GM15510 (cell line): ENCODE results near the gene DLGAP5.

ENCODE experiments used
- POLR2A ChIP-seq: IDR thresholded peaks from 3 replicates; pipeline ENCODE4 v1.6.1; 2011; ENCODE audit warnings: borderline replicate concordance; ENCODE audit not compliant: insufficient read length; ENCODE audit errors: extremely low read depth

Gene DLGAP5

DNA sequence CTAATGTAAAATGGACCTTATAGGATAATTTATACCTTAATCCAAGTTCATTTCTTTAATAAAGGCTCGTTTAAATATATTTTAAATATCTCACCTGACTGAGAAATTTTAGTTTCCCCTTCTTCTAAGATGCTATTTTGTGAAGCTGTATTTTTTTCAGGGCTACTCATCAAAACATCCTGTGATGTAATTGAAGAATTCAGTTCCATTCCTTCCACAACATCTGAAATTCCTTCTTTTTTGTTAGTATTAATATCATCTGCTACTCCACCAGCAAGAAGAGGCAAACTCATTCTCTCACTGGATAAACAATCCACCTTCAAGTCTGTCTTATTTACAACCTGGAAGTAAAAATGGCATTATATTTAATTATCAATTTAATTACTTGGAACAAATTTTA, 39.8 kb downstream of the DLGAP5 start:
- no peak for TF ChIP-seq POLR2A

DNA sequence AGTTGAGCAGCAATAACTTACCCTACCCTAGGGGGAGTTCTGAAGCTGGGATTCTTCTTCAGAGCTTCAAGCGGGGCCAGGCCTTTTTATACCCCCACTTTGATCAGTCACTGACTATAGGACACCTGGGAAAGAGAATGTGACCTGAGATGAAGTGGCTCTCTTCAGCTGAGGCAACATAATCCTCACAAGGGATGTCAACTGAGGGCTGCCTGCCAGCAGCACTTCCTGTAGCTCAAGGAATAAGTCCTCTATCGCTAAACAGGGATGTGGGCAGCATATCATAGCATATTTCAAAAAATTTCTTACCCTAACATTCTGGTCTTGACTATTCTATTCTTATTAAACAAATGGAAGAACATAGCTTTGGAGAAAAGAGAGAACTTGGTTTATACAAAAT, 45.0 kb downstream of the DLGAP5 start:
- TF ChIP-seq POLR2A: no peak

DNA sequence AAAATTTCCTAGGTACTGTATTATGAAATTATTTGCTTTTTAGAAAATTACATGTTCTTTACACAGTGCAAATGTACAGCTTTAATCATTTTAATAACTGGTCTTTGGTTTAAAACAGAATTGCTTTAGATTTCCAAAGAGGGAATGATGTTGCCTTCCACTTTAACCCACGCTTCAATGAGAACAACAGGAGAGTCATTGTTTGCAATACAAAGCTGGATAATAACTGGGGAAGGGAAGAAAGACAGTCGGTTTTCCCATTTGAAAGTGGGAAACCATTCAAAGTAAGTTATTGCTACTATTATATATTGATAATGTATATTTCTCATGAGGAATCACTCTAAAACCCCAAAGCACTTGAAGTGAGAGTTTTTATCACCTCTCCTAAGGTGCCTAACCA, 48.9 kb downstream of the DLGAP5 start:
- TF ChIP-seq POLR2A: no peak

DNA sequence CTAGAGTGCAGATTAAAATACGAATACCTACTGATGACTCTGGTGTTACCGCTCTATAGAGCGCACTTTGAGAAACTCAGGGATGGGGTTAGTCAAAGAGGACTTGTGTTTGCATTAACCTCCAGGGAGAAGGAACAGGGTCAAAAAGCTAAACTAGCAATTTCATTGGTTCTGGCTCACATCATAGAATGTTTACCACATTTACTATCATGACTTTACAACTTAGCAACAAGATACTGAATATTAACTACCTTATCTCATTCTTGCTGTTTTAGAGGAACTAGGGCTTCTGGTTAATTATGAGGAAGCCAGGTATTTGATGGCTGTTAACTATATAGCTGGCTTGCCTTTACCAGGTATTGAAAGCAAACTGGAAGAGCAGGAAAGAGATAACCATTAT, 49.6 kb downstream of the DLGAP5 start:
- TF ChIP-seq POLR2A: no peak

DNA sequence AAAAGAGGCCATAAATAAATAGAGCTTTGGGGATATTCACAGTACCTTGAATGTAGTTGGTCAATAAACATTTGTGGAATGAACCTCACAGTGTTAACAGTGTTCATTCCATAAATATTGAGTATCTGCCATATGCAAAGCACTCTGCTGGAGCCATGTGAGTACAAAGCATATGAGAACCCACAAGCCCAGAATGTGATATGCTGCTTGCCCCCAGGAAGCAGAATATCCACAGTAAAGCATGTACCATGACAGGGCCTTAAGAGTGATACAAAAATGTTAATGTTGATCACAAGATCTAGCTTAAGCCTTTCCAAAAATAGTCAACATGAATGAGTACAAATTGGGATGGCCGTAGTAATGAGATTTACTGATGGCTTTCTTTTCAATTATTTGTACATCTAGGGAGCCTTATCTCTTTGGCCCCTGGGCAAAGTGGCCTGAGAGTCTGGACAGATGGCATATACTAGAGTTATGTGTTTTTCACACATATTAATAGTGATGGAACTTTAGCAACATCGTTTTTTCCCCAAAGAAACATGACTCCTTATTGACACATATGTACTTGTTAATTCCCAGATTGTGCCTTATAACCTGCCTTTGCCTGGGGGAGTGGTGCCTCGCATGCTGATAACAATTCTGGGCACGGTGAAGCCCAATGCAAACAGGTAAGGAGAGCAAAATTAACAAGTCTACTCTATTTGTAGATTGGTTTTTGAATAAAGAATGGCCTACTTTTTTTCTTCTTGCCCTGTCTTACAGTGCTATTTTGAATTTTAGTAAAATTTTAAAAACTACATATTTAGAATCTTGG, 51.5 kb downstream of the DLGAP5 start:
- no peak for TF ChIP-seq POLR2A

DNA sequence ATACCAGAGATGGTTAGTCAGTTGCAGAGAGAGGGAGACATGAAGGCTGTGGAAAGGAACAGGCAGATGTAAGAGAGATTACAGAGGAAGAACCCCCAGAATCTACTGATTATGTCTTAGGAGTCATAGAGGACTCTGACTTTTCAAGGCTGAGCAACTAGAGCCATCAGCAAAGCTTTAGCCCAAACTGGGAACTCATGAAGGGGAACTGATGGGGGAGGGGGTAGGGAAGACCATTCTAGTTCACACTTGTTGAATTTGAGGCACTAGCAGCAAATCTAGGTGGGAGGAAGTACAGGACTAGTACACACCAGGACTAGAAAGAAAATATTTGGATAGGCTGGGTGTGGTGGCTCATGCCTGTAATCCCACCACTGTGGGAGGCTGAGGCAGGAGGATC, 52.2 kb downstream of the DLGAP5 start:
- TF ChIP-seq POLR2A: no peak

DNA sequence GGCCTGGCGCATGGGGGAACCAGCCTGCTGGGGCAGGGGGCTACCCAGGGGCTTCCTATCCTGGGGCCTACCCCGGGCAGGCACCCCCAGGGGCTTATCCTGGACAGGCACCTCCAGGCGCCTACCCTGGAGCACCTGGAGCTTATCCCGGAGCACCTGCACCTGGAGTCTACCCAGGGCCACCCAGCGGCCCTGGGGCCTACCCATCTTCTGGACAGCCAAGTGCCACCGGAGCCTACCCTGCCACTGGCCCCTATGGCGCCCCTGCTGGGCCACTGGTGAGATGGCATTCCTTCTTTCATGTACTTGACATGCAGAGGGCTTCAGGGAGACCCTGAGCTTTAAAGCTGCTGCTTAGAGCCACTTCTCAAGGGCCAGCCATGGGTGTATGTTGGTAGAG, 53.3 kb downstream of the DLGAP5 start:
- no peak for TF ChIP-seq POLR2A

DNA sequence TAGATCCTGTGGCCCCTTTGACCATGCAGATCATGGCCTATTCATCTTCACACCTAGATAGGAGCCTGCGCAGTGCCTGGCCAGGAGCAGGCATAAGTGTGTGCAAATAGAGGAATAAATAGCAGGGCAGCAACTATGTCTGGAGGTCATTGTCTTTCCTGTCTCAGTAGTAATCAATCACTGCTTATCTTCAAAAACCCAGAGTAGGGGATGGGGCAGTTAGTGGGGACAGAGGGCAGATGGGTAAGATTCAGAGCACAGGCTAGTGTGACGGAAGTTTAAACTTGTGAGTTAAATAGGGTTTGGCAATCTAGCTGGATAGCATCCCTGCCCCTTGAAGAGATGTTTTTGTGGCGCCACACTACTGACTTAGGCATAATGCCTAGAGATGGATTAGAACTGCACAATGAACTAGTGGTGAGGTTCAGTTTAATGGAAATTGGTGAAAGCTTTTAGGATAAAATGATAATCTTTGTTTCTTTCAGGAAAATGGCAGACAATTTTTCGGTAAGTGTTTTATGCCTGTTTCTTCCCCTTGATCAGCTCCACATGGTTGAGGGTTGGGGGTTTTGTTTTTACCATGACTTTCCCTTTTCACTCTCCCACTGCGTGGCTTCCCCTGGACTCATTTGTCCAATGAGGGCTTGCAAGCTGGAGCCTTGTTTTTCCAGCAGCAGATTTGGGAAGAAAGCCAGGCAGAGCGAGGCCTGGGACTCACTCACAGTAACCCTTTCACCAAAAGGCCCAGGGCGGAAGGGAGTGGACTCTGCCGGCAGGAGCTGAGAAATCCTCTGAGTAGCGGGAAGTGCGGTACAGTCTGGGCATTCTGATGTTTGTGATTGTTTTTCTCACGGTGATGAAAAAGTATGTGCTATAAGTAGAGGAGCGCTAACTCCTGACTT, 54.2 kb downstream of the DLGAP5 start:
- TF ChIP-seq POLR2A: no peak

DNA sequence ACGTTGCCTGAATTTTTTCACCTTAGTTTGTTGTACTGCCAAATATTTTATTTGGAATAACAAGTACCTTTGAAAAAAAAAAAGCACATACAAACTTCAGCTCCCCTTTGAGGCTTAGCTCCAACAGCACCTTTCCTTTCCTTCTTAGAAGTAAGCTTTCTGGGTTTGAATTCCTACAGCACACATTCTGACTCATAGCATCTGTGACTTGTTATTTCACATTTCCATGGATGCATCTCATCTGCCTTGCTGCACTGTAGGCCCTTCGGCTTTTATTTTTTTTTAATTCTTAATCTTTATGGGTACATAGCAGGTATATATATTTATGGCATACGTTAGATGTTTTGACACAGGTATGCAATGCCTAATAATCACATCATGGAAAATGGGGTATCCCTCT, 55.1 kb downstream of the DLGAP5 start:
- no peak for TF ChIP-seq POLR2A

DNA sequence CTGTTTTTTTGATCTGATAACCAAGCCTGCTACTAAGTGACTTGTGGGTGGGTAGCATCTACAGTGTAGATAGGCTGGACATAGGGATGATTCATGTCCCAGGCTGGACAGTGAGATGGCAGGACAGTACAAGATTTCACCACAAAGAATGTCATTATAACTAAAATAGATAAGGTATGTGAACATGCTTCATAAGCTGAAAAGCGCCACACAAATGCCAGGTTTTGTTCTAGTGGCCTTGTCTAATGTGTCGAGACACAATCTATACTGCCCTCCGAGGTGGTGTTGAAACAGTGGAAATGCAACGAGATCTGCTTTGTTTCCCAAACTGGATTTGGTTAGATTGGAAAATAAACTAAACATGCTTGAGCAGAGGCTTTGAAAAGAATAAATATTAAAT, 58.0 kb downstream of the DLGAP5 start:
- TF ChIP-seq POLR2A: no peak

DNA sequence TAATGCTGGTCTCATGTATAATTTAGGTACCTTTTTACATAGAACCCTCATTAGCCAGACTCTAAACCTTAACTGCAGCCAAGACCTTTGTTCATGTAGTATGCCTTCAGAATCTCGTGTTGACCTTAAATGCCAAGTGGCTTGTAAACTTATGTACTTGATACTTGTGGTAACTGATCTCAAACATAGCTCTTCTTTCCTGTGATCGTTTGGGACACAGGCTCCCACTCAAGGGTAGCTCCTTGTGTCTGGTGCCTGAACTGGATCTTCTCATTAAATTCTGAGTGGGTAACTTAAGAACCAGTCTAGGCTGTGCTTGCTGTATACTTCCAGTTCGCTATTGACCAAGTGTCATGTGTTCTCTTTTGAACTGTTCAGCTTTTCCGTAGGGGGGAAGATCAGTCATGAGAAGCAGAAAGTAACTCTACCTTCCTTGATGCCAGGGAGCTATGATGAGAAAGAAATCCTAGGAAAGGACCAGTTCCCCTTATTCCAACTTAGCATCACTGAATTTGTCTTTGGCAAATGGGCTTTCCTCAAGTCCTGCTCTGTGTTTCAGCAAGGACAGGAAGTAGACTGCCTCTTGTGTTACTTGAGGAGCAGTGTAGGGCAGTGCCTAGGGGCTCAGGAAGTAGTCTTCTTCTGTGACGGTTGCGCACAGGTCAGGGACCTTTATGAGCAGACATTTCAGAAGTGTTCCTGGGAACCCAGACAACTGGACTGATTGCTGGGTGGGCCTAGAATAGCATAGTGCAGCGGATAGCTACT, 59.8 kb downstream of the DLGAP5 start:
- no peak for TF ChIP-seq POLR2A

DNA sequence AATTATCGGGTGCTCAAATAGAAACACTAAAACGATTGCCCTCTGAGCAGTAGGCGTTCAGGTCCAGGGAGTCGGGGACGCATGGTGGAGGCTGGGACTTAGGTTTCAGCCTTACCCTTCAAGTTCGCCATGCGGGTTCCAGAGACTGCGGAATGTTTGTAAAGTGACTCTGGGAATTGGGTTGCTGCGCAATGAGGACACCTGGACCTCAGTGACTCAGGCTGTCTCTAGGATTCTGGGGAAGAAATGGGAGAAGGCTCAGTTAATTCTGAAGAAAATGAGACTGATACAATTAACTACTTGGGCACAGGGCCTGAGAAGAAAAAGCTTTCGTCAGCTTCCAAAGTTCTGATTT, 61.2 kb downstream of the DLGAP5 start:
- no peak for TF ChIP-seq POLR2A

DNA sequence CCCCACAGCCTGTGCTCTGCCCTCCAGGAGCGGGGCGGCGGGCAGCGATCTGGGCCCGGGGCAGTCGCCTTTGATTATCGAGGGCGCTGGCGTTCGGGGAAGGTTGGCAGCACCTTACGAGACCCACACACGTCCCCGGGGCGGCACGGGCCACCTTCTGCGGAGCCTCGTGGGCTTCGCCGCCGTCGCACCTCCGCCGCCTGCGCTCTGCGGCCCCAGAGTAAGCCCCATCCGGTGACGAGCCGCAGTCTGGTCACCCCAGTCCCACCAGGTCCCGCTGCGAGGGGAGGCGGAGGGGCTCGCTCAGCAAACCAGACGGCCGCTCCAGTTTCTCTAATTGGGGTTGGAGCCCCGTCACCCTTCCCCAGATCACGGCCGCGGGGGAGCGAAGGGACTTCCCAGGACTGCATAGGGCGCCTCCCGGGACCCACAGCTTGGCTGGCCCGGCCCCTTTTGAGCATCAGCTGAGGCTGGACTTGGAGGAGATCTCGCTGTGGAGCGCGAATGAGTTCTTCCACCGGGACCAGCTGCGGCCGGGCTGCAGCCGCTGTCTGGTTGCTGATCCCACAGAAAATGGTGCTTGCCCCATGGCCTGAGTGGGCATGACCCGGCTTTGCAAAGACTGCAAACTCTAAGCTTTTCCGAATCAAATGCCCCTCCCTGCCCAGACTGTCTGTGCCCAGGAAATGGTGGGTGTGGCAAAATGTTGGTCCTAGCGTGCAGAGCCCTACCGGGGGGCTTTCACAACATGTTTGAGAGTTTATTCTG, 61.8 kb downstream of the DLGAP5 start:
- TF ChIP-seq POLR2A: no peak

DNA sequence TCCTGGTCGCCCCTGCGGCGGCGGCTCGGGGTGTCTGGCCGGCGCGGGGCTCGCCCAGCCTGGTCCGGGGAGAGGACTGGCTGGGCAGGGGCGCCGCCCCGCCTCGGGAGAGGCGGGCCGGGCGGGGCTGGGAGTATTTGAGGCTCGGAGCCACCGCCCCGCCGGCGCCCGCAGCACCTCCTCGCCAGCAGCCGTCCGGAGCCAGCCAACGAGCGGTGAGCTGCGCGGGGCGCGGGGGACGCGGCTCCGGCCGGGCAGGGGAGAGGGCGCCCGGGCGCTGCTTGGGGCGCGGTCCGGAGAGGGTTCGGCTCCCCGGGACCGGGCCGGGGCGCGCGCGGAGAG, 62.3 kb downstream of the DLGAP5 start, which contains the start of gene LGALS3:
Gene LGALS3, plus strand, starts transcription at position 167 of the 342 bp plus-strand sequence. CDS start 8,122 bp downstream, outside the sequence.
- peak; percentile 80 for TF ChIP-seq POLR2A
